Coronary artery (tissue), 2 donors: ENCODE data around the gene ALS2.

ENCODE experiments used
- DNase-seq: peaks from one replicate; pipeline ENCODE4 v3.0.0-alpha.2; 2017; ENCODE audit warnings: low spot score
- H3K27ac ChIP-seq, 2 donors: fragments of 200-600 bp; sonication (generic); one replicate each; pipeline ENCODE4 v1.5.1; 2016 to 2019
- H3K4me3 ChIP-seq: fragments of 200-600 bp; sonication (generic); 2 replicates; pipeline ENCODE4 v1.5.1; 2016; ENCODE audit warnings: mild to moderate bottlenecking, moderate library complexity
- CTCF ChIP-seq: fragments of 200-600 bp; sonication (generic); IDR thresholded peaks from one replicate; pipeline ENCODE4 v1.5.1; 2019; ENCODE audit warnings: antibody characterized with exemption

ALS2 gene

GRCh38 chr2:201730651-201731285 lies 50.0 kb downstream of the ALS2 start:
- no peak for TF ChIP-seq CTCF

GRCh38 chr2:201715459-201715858 lies 65.3 kb downstream of the ALS2 start:
- TF ChIP-seq CTCF = no peak
- no peak overlapping the region for H3K4me3 ChIP-seq
- no peak overlapping the region for H3K27ac ChIP-seq
- no peak for DNase-seq

More at GRCh38 chr2:201730651-201731285, 50.0 kb downstream of the ALS2 start:
- Histone ChIP-seq H3K4me3 (no peak overlapping the region), H3K27ac (no peak overlapping the region)
- no peak for DNase-seq

GRCh38 chr2:201712726-201713125 lies 68.0 kb downstream of the ALS2 start:
- TF ChIP-seq CTCF = no peak
- H3K4me3 ChIP-seq = no peak overlapping the region
- DNase-seq = no peak
- no peak overlapping the region for H3K27ac ChIP-seq

- Histone ChIP-seq H3K4me3 (no peak overlapping the region), H3K27ac (no peak overlapping the region)
- TF ChIP-seq CTCF = no peak
- DNase-seq = no peak
These were observed 71.0 kb downstream of the ALS2 start for GRCh38 chr2:201709747-201710146.

GRCh38 chr2:201709049-201709448 lies 71.7 kb downstream of the ALS2 start:
- DNase-seq = no peak
- no peak overlapping the region for H3K27ac ChIP-seq
- H3K4me3 ChIP-seq = no peak overlapping the region
- no peak for TF ChIP-seq CTCF

GRCh38 chr2:201707753-201708152 lies 73.0 kb downstream of the ALS2 start:
- no peak for DNase-seq
- TF ChIP-seq CTCF = no peak
- Histone ChIP-seq H3K4me3 (no peak overlapping the region), H3K27ac (no peak overlapping the region)

- H3K4me3 ChIP-seq = no peak overlapping the region
- DNase-seq = no peak
- no peak overlapping the region for H3K27ac ChIP-seq
- TF ChIP-seq CTCF = no peak
These were observed 73.6 kb downstream of the ALS2 start for GRCh38 chr2:201707142-201707541.
